ENCODE results near the gene SMIM12.

SMIM12 gene

DNA sequence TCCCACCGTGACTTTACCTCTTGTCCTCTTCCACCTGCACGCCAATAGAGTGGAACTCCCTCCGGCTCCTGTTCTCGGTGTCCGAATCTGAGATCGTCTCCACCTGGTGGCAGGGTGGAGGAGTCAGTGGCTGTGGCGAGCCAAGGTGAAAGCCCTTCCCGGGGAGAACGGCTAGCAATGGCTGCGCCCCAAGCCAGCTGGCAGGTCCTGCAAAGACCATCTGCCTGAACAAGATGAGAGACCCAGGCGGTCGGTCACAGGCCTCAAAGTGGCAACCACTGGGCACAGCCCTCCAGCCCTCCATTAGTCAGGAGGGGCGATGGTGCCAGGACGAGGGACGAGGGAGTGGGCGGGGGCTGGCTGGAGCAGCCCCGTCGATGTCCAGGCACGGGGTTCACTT, 25.4 kb upstream of the SMIM12 start:
- no peak for DNase-seq
- TF ChIP-seq, protein P1, sequence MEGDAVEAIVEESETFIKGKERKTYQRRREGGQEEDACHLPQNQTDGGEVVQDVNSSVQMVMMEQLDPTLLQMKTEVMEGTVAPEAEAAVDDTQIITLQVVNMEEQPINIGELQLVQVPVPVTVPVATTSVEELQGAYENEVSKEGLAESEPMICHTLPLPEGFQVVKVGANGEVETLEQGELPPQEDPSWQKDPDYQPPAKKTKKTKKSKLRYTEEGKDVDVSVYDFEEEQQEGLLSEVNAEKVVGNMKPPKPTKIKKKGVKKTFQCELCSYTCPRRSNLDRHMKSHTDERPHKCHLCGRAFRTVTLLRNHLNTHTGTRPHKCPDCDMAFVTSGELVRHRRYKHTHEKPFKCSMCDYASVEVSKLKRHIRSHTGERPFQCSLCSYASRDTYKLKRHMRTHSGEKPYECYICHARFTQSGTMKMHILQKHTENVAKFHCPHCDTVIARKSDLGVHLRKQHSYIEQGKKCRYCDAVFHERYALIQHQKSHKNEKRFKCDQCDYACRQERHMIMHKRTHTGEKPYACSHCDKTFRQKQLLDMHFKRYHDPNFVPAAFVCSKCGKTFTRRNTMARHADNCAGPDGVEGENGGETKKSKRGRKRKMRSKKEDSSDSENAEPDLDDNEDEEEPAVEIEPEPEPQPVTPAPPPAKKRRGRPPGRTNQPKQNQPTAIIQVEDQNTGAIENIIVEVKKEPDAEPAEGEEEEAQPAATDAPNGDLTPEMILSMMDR (IDR thresholded peaks at IDR 0.05), result no peak
- H3K9me3 Mint-ChIP-seq, result peaks cover 6% of the 10 kb centered on the region
- H3K27me3 Mint-ChIP-seq (ENCODE audit: low read depth, poor library complexity), result peaks cover 89% of the 10 kb centered on the region
- no peak overlapping the region for H3K27ac Mint-ChIP-seq
- H3K4me1 Mint-ChIP-seq, result no peaks in the 10 kb centered on the region
- H3K36me3 Mint-ChIP-seq (ENCODE audit: low read depth), result no peaks in the 10 kb centered on the region
- H3K4me3 Mint-ChIP-seq, result peak overlapping the region; percentile 54

DNA sequence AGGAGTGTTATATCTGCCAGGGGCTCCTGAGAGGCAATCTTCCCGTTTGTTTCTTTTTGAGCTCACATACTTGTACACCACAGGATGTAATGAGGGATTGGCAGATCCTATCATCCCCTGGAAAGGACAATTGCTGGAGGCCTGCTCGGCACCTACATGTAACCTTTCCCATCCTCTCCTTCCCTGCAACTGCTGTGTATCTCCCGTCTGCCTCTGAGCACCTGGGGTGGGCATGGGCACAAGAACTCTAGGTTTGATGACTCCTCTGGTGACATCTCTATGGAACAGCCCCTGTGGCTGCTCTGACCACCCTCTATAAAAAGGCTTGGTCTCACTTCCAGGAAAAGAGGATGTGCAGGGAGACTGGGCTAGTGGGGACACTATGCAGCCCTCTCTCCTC, 25.0 kb upstream of the SMIM12 start:
- peaks cover 6% of the 10 kb centered on the region for H3K9me3 Mint-ChIP-seq
- peak overlapping the region; percentile 54 for H3K4me3 Mint-ChIP-seq
- H3K27me3 Mint-ChIP-seq (ENCODE audit: low read depth, poor library complexity), result peaks cover 94% of the 10 kb centered on the region
- H3K27ac Mint-ChIP-seq, result no peak overlapping the region
- DNase-seq, result no peak
- no peaks in the 10 kb centered on the region for H3K4me1 Mint-ChIP-seq
- H3K36me3 Mint-ChIP-seq (ENCODE audit: low read depth), result no peaks in the 10 kb centered on the region
- TF ChIP-seq, protein P1 (IDR thresholded peaks at IDR 0.05), result no peak

DNA sequence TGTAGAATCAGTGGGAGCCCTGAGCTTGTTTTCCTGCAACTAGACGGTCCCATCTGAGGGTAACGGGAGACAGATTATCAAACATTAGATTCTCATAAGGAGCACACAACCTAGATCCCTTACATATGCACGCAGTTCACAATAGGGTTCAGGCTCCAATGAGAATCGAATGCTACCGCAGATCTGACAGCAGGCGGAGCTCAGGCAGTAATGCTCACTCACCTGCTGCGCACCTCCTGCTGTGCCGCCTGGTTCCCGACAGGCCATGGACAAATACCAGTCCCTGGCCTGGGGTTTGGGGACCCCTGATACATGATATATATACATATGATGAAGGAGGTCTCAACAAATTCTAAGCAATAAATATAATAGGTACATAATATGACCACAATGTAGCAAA, 19.7 kb upstream of the SMIM12 start:
- TF ChIP-seq, protein P1 (IDR thresholded peaks at IDR 0.05), result no peak
- Mint-ChIP-seq H3K27ac (no peak overlapping the region), H3K4me3 (no peak overlapping the region), H3K4me1 (no peaks in the 10 kb centered on the region), H3K27me3 (ENCODE audit: low read depth, poor library complexity) (peaks cover 75% of the 10 kb centered on the region), H3K9me3 (peaks cover 6% of the 10 kb centered on the region), H3K36me3 (ENCODE audit: low read depth) (no peaks in the 10 kb centered on the region)
- DNase-seq, result no peak

DNA sequence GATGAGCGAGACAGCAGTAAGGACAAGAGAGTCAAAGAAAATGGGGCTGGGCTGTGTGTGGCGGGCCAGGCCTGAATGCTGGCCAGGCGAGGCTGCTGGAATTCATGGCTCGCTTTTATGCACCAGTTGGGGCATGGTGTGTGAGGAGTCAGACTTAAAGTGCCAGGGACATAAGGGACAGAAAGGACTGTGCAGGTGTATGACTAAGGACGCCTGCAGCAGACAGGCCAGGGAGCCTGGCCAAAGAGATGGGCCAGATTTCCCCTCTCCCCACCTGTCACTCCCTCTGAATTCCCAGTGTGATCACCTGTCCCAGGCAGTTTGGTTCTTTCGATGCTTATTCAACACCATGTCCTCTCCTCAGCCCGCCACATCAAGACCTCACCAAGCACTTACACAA, 16.9 kb upstream of the SMIM12 start:
- H3K9me3 Mint-ChIP-seq, result no peaks in the 10 kb centered on the region
- H3K27ac Mint-ChIP-seq, result no peak overlapping the region
- no peaks in the 10 kb centered on the region for H3K36me3 Mint-ChIP-seq (ENCODE audit: low read depth)
- TF ChIP-seq, protein P1 (IDR thresholded peaks at IDR 0.05), result no peak
- no peak overlapping the region for H3K4me3 Mint-ChIP-seq
- peaks cover 71% of the 10 kb centered on the region for H3K27me3 Mint-ChIP-seq (ENCODE audit: low read depth, poor library complexity)
- no peak for DNase-seq
- H3K4me1 Mint-ChIP-seq, result no peaks in the 10 kb centered on the region

DNA sequence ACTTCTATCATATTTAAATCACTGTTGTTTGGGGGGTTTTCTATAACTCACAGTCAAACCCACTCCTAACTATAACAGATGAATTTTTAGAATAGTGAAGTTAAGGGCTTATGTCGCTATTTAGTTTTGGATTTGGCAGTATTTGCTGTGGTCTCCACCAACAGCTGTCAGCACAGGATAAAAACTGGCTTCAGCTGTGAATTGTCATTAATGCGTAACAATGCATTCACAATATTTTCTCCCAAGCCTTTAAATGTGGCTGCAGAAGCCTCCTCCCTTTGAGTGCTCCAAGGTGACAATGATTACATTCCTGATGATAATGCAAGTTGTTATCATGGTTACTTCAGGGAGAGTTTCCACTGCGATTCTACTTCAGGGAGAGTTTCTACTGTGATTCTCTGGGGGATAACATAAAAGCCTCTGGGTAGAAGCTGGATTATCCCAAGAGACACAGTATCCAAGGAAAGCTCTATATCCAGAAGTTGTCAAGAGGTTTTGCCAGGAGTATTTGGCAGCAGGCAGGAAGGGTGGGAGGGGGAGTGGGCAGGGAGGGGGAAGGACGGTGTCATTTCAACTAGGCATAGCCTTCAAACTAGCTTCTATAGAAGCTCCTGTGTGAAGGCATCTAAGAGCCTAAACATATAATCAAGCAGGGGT, 14.9 kb upstream of the SMIM12 start:
- no peaks in the 10 kb centered on the region for H3K36me3 Mint-ChIP-seq (ENCODE audit: low read depth)
- DNase-seq, result no peak
- H3K27ac Mint-ChIP-seq, result no peak overlapping the region
- peaks cover 64% of the 10 kb centered on the region for H3K27me3 Mint-ChIP-seq (ENCODE audit: low read depth, poor library complexity)
- H3K4me3 Mint-ChIP-seq, result no peak overlapping the region
- no peaks in the 10 kb centered on the region for H3K4me1 Mint-ChIP-seq
- no peaks in the 10 kb centered on the region for H3K9me3 Mint-ChIP-seq
- TF ChIP-seq, protein P1 (IDR thresholded peaks at IDR 0.05), result no peak

DNA sequence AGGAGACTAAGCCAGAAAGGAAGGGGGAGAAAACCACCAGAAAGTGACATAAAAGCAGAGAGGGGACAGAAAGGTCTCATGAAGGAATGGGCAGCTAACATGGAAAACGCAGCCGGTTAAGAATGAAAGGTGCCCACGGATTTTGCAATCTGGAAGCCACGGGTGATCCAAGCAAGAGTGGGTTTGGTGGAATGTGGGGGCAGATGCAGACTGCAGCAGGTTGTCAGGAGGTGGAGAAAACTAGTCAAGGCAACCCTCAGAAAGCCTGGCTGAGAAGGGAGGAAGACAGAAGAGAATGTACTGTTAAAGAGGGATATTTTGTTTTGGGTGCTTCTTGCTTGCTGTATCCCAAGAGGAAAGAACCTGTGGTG, 12.6 kb upstream of the SMIM12 start:
- TF ChIP-seq, protein P1 (IDR thresholded peaks at IDR 0.05), result no peak
- no peak for DNase-seq
- no peaks in the 10 kb centered on the region for H3K36me3 Mint-ChIP-seq (ENCODE audit: low read depth)
- H3K4me3 Mint-ChIP-seq, result no peak overlapping the region
- H3K27me3 Mint-ChIP-seq (ENCODE audit: low read depth, poor library complexity), result peaks cover 62% of the 10 kb centered on the region
- H3K9me3 Mint-ChIP-seq, result no peaks in the 10 kb centered on the region
- H3K4me1 Mint-ChIP-seq, result peaks cover 4% of the 10 kb centered on the region
- no peak overlapping the region for H3K27ac Mint-ChIP-seq
